Measurements from ENCODE around the gene CDH24.

DNA sequence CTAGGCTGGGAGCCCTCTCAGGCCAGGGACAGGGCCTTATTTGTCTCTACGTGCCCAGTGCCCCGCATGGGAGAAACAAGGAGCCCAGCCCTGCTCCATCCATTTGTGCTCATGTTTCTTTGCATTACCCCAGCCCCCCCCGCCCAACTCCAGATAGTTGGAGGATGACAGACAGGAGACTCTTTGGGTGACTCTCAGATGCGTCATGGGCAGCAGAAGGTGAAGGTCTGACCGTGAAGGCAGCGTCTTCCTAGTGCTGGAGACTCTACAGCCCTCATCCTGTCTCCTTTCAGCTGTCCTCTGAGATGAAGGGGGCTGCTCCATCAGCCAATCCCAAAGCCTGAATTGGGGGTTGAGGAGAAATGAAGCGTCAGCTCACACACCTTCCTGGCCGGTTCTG is 15.6 kb downstream of the CDH24 start:
- TF ChIP-seq POLR2A (IDR thresholded peaks at IDR 0.05), result no peak
- TF ChIP-seq, protein P1, sequence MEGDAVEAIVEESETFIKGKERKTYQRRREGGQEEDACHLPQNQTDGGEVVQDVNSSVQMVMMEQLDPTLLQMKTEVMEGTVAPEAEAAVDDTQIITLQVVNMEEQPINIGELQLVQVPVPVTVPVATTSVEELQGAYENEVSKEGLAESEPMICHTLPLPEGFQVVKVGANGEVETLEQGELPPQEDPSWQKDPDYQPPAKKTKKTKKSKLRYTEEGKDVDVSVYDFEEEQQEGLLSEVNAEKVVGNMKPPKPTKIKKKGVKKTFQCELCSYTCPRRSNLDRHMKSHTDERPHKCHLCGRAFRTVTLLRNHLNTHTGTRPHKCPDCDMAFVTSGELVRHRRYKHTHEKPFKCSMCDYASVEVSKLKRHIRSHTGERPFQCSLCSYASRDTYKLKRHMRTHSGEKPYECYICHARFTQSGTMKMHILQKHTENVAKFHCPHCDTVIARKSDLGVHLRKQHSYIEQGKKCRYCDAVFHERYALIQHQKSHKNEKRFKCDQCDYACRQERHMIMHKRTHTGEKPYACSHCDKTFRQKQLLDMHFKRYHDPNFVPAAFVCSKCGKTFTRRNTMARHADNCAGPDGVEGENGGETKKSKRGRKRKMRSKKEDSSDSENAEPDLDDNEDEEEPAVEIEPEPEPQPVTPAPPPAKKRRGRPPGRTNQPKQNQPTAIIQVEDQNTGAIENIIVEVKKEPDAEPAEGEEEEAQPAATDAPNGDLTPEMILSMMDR (IDR thresholded peaks at IDR 0.05), result no peak
- TF ChIP-seq POLR2AphosphoS5 (IDR thresholded peaks at IDR 0.05), result no peak
- no peak for TF ChIP-seq EP300 (IDR thresholded peaks at IDR 0.05)
